MG63 (cell line): ENCODE measurements around the gene PTPRF. TPM values are rescaled to one million over a fixed set of nuclear protein-coding genes. Genes with fewer than 3 reads are reported as not detected.
"Not testable (repeated sequence)": the region's sequence is repeated elsewhere in the genome, so short reads cannot be mapped to it uniquely, and the experiment has no call there.

Experiments
- DNase-seq: peaks from one replicate; pipeline ENCODE4 v3.0.0-alpha.2; 2020
- H3K27me3 ChIP-seq: fragments of 250-450 bp; sonication (Bioruptor Pico); 2 replicates; pipeline ENCODE4 v1.5.1; 2020; ENCODE audit warnings: mild to moderate bottlenecking, moderate library complexity
- H3K36me3 ChIP-seq: fragments of 250-450 bp; sonication (Bioruptor Pico); 2 replicates; pipeline ENCODE4 v1.5.1; 2020; ENCODE audit warnings: mild to moderate bottlenecking, moderate library complexity
- H3K4me3 ChIP-seq: fragments of 250-450 bp; sonication (Bioruptor Pico); 2 replicates; pipeline ENCODE4 v1.5.1; 2020; ENCODE audit warnings: mild to moderate bottlenecking, moderate library complexity
- H3K9me3 ChIP-seq: fragments of 250-450 bp; sonication (Bioruptor Pico); 2 replicates; pipeline ENCODE4 v1.5.1; 2020; ENCODE audit warnings: mild to moderate bottlenecking, moderate library complexity
- total RNA-seq: library from RNA; depleted of rRNA; stranded (reverse); fragments of >200 nt; shearing (Covaris generic); gene quantifications from 2 replicates; pipeline ENCODE4 v1.2.3, GENCODE V29; 2014; ENCODE audit warnings: low replicate concordance

PTPRF gene
- total RNA-seq, 1 experiment from 2014 or later = 33.0 TPM

DNA sequence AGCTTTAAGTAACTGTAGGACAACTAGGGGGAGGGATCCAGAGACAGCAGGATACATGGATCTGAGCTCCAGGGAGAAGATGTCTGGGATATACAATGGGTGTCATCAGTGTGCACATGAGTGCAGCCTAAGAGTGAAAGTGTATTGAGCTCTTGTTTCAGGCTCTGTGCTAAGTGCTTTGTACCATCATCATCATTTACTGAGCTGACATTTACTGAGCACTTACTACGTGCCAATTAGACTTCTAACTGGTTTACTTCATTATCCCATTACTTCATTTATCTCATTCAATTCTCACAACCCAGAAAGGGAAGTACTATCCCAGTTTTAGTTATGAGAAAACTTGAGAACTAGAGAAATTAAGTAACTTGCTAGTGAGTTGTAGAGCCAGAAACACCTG is 114.8 kb downstream of the PTPRF start:
- Histone ChIP-seq H3K4me3 (no peak overlapping the region), H3K36me3 (0 out of 2 replicates have a peak, but pooled peaks cover 1% of the 10 kb centered on the region), H3K9me3 (no peaks in the 10 kb centered on the region), H3K27me3 (no peaks in the 10 kb centered on the region)
- DNase-seq = no peak

DNA sequence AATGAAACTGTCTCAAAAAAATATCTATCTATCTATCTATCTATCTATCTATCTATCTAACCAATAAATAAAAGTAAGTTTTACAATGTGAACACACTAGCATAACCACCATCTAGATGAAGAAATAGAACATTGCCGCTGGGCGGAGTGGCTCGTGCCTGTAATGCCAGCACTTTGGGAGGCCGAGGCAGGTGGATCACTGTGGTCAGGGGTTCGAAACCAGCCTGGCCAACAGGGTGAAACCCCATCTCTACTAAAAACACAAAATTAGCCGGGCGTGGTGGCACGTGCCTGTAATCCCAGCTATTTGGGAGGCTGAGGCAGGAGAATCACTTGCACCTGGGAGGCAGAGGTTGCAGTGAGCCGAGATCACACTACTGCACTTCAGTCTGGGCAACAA is 116.6 kb downstream of the PTPRF start:
- H3K4me3 ChIP-seq, H3K27me3 ChIP-seq, DNase-seq, H3K9me3 ChIP-seq: not testable (repeated sequence)
- peaks cover 12% of the 10 kb centered on the region for H3K36me3 ChIP-seq

DNA sequence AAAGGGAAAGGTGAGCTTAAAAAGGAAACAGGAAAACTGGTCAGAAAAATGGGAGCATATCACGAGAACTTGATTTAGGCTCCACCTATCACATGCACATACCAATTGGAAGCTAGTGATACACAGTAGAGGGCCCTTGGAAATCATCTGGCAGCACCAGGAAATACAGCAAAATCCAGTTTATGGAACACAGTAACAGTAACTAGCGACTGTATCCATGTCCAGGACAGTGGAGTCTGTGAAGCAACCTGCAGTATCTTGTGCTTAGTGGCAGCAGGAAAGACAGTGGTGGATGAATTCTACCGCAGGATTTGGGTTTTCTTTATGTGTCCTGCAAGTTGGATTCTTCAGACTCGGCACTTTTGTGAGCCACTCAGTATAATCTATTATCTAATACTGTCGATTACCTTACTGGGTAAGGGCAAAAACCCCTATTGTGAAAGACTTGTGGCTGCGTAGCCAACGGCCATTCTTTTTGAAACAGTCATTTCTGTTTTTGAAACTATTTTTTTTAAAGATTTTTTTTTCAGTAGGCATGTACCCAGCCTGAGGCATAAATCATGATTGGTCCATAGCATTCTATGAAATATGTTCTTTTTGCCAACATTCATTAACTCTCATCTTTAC is 117.7 kb downstream of the PTPRF start:
- Histone ChIP-seq H3K4me3 (no peak overlapping the region), H3K36me3 (peaks cover 17% of the 10 kb centered on the region), H3K27me3 (no peaks in the 10 kb centered on the region), H3K9me3 (no peaks in the 10 kb centered on the region)
- DNase-seq = no peak

DNA sequence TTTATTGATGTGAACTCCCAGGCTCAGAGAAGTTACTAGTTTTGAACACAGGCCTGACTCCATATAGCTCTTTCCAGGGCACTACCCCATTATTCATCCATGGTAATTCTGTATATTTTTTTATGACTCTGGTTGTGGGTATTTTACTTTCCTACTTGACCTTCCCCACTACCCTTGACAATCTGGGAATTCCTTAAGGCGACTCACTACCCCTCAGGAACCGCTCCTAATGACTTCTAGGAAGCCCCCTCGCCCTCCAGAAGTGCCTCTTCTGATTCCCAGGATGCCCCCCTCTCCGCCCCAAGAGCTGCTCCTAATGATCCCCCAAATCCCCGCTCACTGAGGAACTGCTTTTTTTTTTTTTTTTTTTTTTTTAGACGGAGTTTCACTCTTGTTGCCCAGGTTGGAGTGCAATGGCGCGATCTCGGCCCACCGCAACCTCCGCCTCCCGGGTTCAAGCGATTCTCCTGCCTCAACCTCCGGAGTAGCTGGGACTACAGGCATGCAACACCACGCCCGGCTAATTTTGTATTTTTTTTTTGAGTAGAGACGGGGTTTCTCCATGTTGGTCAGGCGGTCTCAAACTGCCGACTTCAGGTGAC is 118.3 kb downstream of the PTPRF start:
- Histone ChIP-seq H3K27me3 (no peaks in the 10 kb centered on the region), H3K36me3 (peaks cover 24% of the 10 kb centered on the region), H3K9me3 (no peaks in the 10 kb centered on the region), H3K4me3 (peak overlapping the region; percentile 95)
- DNase-seq = no peak

DNA sequence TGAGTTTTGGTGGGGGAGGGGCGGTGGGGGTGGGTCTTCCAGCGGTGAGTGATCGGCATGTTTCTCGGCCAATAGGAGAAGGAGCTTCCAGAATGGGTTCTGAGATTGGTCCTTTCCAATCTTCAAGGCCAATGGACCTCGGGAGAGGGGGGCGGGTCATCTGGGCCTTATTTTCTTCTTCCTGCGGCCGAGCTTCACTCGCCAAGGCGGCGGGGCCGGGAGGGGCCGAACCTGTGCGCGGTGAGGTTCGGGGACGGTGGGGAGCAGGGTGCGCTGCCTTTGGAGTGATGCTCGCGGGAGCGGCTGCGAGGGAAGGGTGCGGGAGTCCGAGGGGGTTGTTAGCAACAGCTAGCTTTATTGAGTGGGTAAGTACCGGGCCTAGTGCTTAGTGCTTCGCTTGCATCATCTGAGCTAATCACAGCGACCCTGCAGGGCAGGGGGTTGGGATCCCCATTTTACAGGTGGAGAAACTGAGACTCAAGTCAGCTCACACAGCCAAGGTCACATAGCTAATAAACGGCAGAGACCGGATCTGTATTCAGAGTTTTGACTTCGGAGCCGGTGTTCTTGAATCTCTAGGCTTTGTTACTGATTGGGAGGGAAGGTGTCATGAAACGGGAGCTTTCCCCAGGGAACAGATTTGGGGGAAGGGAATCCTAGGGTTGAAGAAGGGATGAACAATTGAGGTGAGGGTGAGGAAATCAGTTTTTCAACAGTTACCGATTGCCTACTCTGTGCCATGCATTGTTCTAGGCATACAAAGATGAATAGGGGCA is 119.8 kb downstream of the PTPRF start:
- Histone ChIP-seq H3K9me3 (no peaks in the 10 kb centered on the region), H3K36me3 (peaks cover 38% of the 10 kb centered on the region), H3K4me3 (peak overlapping the region; percentile 95), H3K27me3 (no peaks in the 10 kb centered on the region)
- peak; percentile 97 for DNase-seq

DNA sequence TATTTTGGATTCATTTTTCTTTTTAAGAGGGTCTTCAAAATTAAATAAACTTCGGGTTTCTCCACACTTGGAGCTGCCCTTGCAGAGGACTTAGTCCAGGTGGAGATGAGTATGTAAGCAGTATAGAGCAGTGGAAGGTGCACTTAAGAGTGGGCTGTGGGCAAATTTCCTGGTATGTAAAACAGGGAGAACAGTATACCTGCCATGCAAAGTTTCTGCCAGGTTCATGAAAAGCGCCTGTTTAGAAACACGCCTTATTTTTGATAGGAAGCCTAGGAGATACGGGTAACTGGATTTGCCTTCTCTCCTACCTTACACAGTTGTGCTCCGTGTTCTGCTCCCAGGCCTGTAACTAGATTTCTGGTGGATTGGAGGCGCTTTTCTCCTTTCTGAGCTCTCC is 120.5 kb downstream of the PTPRF start:
- Histone ChIP-seq H3K36me3 (peaks cover 43% of the 10 kb centered on the region), H3K4me3 (peak overlapping the region; percentile 95), H3K9me3 (no peaks in the 10 kb centered on the region), H3K27me3 (no peaks in the 10 kb centered on the region)
- no peak for DNase-seq

DNA sequence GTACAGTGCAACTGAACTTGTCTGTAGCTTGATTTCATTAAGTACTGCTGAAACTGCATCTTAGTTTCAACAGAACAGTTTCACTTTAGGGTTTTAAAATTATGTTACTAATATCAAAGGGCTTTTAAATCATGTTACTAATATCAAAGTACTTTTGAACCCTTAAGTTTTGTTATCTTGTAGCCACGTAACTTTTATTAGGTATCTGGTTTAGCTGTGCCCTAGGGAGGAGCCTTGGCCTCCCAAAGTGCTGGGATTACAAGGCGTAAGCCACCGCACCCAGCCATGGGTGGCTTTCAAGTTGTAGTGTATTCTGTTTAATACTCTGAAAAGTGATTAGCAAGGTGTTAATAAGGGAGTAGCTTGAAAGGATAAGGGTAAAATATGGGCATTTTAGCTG is 121.2 kb downstream of the PTPRF start:
- H3K9me3 ChIP-seq = no peaks in the 10 kb centered on the region
- no peaks in the 10 kb centered on the region for H3K27me3 ChIP-seq
- H3K4me3 ChIP-seq = peak overlapping the region; percentile 95; the same call in 1 of the 2 replicates
- no peak for DNase-seq
- H3K36me3 ChIP-seq = peaks cover 47% of the 10 kb centered on the region

DNA sequence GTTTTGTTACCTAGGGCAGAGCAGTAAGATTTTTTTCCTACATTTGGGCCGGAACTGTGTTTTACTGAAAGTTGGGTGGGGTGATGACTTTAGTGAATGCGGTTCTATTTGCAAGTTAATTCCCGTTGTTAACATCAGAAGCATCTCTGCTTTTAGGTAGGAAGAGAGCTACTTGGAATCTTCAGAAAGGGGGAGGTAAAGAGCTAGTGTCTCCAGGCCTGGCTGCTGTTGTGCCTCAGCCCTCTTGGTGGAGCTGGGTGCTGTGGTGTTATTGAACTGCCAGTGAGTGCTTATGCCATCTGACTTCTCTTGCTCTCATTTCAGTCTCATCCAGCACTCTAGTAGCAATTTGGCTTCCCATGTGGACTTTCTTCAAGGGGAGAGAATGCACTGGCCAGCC is 122.7 kb downstream of the PTPRF start:
- no peak for DNase-seq
- Histone ChIP-seq H3K36me3 (peaks cover 51% of the 10 kb centered on the region), H3K4me3 (no peak overlapping the region), H3K27me3 (no peaks in the 10 kb centered on the region), H3K9me3 (no peaks in the 10 kb centered on the region)

DNA sequence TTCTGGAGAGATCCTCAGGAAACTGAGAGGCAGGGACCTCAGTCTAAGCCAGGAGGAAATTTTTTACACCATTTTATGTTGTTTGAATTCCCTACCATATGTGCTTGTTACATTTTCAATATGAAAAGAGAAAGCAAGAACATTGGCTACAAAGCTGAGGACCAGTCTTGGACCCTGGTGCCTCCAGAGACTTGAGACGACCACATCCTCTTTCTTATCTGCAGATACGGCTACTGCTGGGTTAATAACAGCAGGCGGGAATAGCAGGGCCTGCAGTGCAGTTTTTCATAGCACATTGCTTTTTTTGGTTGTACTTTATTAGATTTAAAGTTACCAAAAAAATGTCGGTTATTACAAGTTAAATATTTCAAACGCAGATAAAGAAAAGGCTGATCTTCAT is 123.2 kb downstream of the PTPRF start:
- no peak for DNase-seq
- Histone ChIP-seq H3K4me3 (no peak overlapping the region), H3K36me3 (peaks cover 53% of the 10 kb centered on the region), H3K27me3 (no peaks in the 10 kb centered on the region), H3K9me3 (no peaks in the 10 kb centered on the region)

DNA sequence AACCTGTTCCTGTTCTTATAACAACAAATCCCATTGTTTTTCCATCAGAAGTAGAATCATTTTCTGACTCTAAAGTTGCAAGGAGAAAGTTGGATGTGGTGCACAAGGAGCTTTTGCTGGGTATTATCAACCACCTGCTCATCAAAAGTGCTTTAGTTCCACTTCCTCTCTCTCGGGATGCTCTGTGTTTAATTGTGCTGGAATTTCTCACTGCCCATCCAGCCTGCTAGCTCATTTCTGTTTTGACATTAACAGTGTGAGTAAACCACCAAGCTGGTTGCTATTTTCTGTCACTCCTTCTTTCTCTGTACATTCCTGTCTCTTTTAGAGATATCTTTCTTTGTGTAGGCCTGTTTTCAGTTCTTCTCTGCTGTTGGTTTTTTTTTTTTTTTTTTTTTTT is 125.3 kb downstream of the PTPRF start:
- Histone ChIP-seq H3K9me3 (no peaks in the 10 kb centered on the region), H3K4me3 (no peak overlapping the region), H3K36me3 (peaks cover 69% of the 10 kb centered on the region), H3K27me3 (no peaks in the 10 kb centered on the region)
- no peak for DNase-seq

DNA sequence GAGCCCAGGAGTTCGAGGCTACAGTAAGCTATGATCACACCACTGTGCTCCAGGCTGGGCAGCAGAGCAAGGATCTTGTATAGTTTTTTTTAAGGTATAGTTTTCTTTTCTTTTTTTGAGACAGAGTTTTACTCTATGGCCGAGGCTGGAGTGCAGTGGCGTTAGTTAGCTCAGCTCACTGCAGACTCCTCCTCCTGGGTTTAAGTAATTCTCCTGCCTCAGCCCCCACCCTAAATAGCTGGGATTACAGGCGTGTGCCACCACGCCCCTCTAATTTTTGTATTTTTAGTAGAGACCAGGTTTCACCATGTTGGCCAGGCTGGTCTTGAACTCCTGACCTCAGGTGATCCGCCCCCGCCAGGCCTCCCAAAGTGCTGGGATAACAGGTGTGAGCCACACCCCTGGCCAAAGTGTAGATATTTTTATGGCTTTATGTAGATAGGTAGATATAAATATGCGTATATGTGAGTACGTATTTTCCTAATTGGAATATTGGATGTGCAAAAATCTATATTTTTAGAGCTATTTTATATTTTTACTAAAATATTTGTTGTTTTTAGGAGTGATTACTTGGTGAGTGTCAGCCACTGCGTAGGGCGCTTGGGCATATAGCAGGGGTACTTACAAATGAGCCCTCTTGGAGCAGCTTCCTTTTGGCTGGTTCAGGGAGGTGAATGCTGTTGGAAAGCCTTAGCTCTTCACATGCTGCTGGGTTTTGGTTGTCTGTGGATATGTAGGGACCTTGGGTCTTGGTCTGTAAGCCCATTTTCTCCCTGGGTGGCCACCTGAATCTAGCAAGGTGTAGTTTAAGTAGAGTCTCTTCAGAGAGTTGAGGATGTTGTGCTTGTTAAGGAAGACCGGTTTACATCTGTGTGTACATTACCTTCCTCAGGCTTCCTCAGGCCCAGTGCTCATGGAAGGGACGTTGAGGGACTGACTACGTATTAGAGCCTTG is 128.8 kb downstream of the PTPRF start:
- Histone ChIP-seq H3K36me3 (peaks cover 73% of the 10 kb centered on the region), H3K9me3 (no peaks in the 10 kb centered on the region), H3K27me3 (no peaks in the 10 kb centered on the region), H3K4me3 (no peak overlapping the region)
- no peak for DNase-seq

DNA sequence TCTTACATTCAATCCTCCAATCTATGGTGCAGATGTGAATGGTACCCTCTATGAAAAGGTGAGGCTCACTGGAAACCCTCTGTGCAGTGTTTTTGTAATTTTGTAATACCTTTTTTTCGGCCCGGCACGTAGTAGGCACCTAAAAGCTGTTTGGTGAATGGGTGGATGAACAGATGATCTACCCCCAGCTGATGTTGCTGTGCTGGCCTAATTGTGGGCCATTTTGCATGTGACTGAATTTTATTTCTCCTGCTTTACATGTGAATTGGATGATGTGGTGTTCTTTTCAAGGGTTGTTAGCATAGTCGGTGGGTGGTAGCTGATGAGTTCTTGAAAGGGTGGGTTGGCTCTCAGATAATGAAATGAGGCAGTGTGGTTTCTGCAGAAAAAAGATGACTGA is 129.7 kb downstream of the PTPRF start:
- no peaks in the 10 kb centered on the region for H3K9me3 ChIP-seq
- H3K27me3 ChIP-seq = no peaks in the 10 kb centered on the region
- H3K36me3 ChIP-seq = peaks cover 73% of the 10 kb centered on the region
- no peak overlapping the region for H3K4me3 ChIP-seq
- DNase-seq = no peak

DNA sequence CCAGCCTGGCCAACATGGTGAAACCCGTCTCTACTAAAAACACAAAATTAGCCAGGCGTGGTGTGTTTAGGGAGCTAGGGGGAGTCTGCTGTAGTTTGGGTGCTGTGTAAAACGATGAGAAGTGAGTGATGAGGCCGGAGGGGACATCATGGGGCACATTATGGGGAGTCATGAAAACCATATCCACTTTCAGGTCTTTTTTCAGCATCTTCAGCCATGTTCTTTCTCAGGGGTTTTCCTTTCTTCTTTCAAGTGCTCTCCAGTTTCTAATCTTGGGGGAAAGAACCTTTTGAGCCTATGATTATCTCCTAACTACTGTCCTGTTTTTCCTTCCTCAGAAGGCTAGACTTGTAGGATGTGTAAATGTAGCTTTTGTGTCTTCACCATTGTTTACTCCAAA is 133.7 kb downstream of the PTPRF start:
- H3K4me3 ChIP-seq = no peak overlapping the region
- H3K36me3 ChIP-seq = peaks cover 91% of the 10 kb centered on the region
- no peaks in the 10 kb centered on the region for H3K9me3 ChIP-seq
- no peaks in the 10 kb centered on the region for H3K27me3 ChIP-seq
- DNase-seq = no peak

DNA sequence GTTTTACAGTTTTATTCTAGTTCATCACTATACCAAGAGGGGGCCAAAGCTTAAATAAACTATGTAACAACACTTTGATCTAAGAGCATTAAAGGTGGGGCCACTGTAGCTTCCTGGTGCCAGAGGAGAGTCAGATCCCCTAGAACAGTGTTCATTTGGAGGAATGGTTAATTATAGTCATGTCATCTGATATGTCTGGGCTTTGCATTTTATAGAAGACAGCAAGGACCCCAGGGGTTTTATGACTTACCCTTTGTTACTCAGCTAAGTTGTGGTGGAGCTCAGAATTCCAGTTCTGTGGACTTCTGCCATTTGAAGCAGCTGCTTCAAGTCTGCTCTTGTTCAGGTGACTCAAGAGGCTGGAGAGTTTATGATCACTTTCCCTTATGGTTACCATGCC is 135.9 kb downstream of the PTPRF start:
- H3K4me3 ChIP-seq = no peak overlapping the region
- no peak for DNase-seq
- H3K36me3 ChIP-seq = peaks cover 95% of the 10 kb centered on the region
- no peaks in the 10 kb centered on the region for H3K9me3 ChIP-seq
- no peaks in the 10 kb centered on the region for H3K27me3 ChIP-seq

DNA sequence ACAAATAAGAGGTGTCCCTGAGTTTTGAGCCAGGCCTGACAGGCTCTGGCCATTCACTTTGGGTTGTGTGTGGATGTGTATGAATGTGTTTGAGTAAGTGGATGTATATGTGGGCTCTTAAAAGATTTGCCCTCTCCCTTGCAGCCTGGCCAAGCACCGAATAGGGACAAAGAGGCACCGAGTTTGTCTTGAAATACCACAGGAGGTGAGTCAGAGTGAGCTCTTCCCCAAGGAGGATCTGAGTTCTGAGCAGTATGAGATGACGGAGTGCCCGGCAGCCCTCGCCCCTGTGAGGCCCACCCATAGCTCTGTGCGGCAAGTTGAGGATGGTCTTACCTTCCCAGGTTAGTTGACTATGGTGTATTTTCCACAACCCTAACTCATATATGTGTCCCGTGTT is 138.3 kb downstream of the PTPRF start:
- no peaks in the 10 kb centered on the region for H3K9me3 ChIP-seq
- H3K4me3 ChIP-seq = no peak overlapping the region
- H3K36me3 ChIP-seq = peaks cover 96% of the 10 kb centered on the region
- no peaks in the 10 kb centered on the region for H3K27me3 ChIP-seq
- DNase-seq = no peak

DNA sequence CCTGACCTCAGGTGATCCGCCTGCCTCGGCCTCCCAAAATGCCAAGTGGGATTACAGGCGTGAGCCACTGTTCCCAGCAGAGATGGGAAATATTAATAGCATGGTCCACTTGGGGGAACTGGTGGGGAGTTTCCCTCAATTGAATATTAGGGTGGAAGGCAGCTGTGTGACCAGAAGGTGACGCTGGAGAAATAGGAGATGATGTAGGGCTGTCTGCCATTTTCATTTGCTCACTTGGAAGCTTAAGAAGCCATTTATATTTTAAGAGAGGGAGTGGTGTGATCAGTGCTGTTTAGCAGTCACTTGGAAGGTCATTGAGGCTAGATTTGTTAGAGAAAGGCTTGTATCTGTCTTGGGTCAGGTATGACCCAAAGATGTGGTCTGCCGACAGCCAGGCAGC is 139.2 kb downstream of the PTPRF start:
- no peak for DNase-seq
- Histone ChIP-seq H3K27me3 (no peaks in the 10 kb centered on the region), H3K9me3 (no peaks in the 10 kb centered on the region), H3K4me3 (no peak overlapping the region), H3K36me3 (peaks cover 93% of the 10 kb centered on the region)

DNA sequence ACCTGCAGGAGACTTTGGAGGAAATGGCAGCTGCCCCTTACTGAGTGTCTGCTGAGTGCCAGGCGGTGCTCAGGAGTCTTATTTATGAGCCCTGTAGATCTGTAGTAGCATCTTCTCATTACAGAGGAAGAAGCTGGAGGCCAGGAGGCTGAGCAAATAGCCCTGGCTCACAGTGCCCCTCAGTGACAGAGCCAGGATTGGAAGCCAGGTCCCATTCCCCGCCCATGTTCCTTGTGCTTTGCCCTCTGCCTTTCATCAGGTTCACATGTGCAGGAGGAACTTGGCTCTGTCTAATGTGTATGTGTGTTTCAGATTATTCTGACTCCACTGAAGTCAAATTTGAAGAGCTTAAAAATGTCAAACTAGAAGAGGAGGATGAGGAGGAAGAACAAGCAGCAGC is 140.5 kb downstream of the PTPRF start:
- DNase-seq = no peak

More for the DNA sequence above, 140.5 kb downstream of the PTPRF start:
- Histone ChIP-seq H3K27me3 (no peaks in the 10 kb centered on the region), H3K4me3 (no peak overlapping the region), H3K36me3 (peaks cover 89% of the 10 kb centered on the region), H3K9me3 (no peaks in the 10 kb centered on the region)
